Activated T-cell treated with anti-CD3 and anti-CD28 coated beads for 4 hours (primary cell): Measurements from ENCODE around the gene CARD6.
"Not testable (repeated sequence)": the region's sequence is repeated elsewhere in the genome, so short reads cannot be mapped to it uniquely, and the experiment has no call there.

ENCODE experiments used
- DNase-seq: peaks from one replicate; pipeline ENCODE4 v3.0.0-alpha.2; 2020

Gene CARD6

DNA sequence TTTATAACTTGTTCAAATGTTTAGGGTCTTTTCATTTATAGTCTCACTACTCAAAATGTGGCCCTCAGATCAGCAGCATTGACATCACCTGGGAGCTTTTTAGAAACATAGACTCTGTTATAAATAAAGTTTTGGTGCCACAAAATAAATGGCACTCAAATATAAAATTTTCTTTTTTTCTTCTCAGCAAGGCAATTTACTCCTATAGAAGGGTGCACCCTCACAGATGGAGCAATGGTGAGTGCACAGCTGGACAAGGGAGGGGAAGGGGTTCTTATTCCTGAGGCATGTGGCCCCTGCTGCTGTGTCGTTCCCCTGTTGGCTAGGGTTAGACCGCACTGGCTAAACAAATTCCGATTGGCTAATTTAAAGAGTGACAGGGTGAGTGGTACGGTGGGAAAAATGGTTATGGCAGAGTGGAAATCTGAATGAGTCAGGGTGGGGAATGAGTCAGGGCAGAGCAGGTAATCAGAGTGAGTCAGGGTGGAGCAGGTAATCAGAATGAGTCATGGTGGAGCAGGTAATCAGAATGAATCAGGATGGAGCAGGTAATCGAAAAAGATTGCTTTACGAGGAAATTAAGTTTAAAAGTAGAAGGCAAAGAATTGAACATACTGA is 36.3 kb downstream of the CARD6 start:
- DNase-seq: no peak

GRCh38 chr5:40879163-40879942 is 38.2 kb downstream of the CARD6 start:
- no peak for DNase-seq

DNA sequence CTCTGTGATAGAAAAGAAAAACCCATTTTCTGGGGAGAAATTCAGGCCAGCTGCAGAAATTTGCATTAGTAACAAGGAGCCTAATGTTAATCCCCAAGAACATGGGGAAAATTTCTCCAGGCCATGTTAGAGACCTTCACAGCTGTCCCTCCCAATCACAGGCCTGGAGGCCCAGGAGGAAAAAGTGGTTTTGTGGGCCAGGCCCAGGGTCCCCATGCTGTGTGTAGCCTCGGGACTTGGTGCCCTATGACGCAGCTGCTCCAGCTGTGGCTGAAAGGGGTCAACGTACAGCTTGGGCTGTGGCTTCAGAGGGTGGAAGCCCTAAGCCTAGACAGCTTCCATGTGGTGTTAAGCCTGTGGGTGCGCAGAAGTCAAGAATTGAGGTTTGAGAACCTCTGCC is 41.1 kb downstream of the CARD6 start:
- DNase-seq: no peak

- DNase-seq: not testable (repeated sequence)
These were observed 41.9 kb downstream of the CARD6 start for GRCh38 chr5:40883051-40883450.

DNA sequence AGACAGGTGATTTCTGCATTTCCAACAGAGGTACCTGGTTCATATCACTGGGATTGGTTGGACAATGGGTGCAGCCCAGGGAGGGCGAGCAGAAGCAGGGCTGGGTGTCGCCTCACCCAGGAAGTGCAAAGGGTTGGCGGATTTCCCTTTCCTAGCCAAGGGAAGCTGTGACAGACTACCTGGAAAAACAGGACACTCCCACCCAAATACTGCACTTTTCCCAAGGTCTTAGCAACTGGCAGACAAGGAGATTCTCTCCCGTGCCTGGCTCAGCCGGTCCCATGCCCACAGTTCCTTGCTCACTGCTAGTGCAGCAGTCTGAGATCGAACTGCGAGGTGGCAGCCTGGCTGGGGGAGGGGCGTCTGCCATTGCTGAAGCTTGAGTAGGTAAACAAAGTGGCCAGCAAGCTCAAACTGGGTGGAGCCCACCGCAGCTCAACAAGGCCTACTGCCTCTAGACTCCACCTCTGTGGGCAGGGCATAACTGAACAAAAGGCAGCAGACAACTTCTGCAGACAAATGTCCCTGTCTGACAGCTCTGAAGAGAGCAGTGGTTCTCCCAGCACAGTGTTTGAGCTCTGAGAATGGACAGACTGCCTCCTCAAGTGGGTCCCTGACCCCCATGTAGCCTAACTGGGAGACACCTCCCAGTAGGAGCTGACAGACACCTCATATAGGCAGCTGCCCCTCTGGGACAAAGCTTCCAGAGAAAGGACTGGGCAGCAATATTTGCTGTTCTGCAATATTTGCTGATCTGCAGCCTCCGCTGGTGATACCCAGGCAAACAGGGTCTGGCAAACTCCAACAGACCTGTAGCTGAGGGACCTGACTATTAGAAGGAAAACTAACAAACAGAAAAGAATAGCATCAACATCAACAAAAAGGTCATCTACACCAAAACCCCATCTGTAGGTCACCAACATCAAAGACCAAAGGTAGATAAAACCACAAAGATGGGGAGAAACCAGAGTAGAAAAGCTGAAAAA is 54.6 kb downstream of the CARD6 start:
- DNase-seq: not testable (repeated sequence)

- no peak for DNase-seq
These were observed 63.2 kb downstream of the CARD6 start for GRCh38 chr5:40904205-40904993.

- DNase-seq: no peak
These were observed 63.8 kb downstream of the CARD6 start for GRCh38 chr5:40904994-40905306.

DNA sequence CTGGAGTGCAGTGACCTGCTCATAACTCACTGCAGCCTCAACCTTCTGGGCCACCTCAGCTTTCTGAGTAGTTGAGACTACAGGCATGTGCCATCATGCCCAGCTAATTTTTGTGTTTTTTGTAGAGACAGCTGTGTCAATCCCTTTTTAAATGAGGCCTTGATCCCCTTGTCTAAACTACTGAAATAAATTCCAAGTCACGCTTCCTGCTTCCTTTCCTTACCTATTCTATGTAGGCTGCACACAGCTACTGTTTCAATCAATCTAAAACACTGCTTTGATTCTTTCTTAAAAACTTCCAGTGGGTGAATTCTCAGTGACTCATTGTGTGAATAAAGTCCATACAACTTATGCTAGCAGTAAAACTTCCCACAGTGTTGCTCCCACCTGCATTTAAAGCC is 65.2 kb downstream of the CARD6 start:
- DNase-seq: no peak

- DNase-seq: no peak
These were observed 68.1 kb downstream of the CARD6 start, which contains the start of gene C7 for GRCh38 chr5:40909264-40909663. Gene C7, plus strand, starts transcription at chr5:40909497. Its CDS starts 114 bp downstream, at chr5:40909611.

- no peak for DNase-seq
These were observed 68.6 kb downstream of the CARD6 start for GRCh38 chr5:40909723-40910122.
